KMS-11 (cell line): ENCODE measurements around the gene IPO8.

Experiments
- H2AFZ ChIP-seq: fragments of 200-600 bp; sonication (generic); 2 replicates; pipeline ENCODE4 v1.6.1; 2016; ENCODE audit warnings: antibody characterized with exemption, mixed run types, low read depth
- H3K27ac ChIP-seq: fragments of 200-600 bp; sonication (generic); 2 replicates; pipeline ENCODE4 v1.6.1; 2016; ENCODE audit warnings: mild to moderate bottlenecking, mixed run types
- H3K27me3 ChIP-seq: fragments of 200-600 bp; sonication (generic); 2 replicates; pipeline ENCODE4 v1.6.1; 2017; ENCODE audit warnings: mild to moderate bottlenecking, low read depth, mixed run types, moderate library complexity; ENCODE audit not compliant: insufficient read depth
- H3K36me3 ChIP-seq: fragments of 200-600 bp; sonication (generic); 2 replicates; pipeline ENCODE4 v1.6.1; 2017; ENCODE audit warnings: mild to moderate bottlenecking, mixed run types; ENCODE audit not compliant: insufficient read depth
- H3K4me1 ChIP-seq: fragments of 200-600 bp; sonication (generic); 2 replicates; pipeline ENCODE4 v1.6.1; 2016; ENCODE audit warnings: mild to moderate bottlenecking, low read depth, mixed run types; ENCODE audit not compliant: poor library complexity, severe bottlenecking
- H3K4me2 ChIP-seq: fragments of 200-600 bp; sonication (generic); 2 replicates; pipeline ENCODE4 v1.7.0; 2016; ENCODE audit warnings: mild to moderate bottlenecking, mixed run types
- H3K4me3 ChIP-seq: fragments of 200-600 bp; sonication (generic); IDR thresholded peaks from 2 replicates; pipeline ENCODE4 v1.6.1; 2017; ENCODE audit warnings: low read depth, low read length, mixed read lengths; ENCODE audit not compliant: insufficient read depth
- H3K79me2 ChIP-seq: fragments of 200-600 bp; sonication (generic); 2 replicates; pipeline ENCODE4 v1.6.1; 2016; ENCODE audit warnings: low read depth, mixed run types; ENCODE audit not compliant: insufficient read depth
- H3K9ac ChIP-seq: fragments of 200-600 bp; sonication (generic); 2 replicates; pipeline ENCODE4 v1.6.1; 2016; ENCODE audit warnings: mild to moderate bottlenecking, mixed run types
- H4K20me1 ChIP-seq: fragments of 200-600 bp; sonication (generic); 2 replicates; pipeline ENCODE4 v1.6.1; 2016; ENCODE audit warnings: mild to moderate bottlenecking, mixed run types; ENCODE audit not compliant: insufficient read depth
- TF ChIP-seq, protein P1 (sequence below): fragments of 200-600 bp; sonication (generic); conservative IDR thresholded peaks from 2 replicates; pipeline ENCODE4 v1.6.1; 2017; ENCODE audit warnings: low read depth, mild to moderate bottlenecking, antibody characterized with exemption, low read length, moderate library complexity, mixed read lengths

IPO8 gene

GRCh38 chr12:30701056-30701455, 5.4 kb upstream of the IPO8 start:
- Histone ChIP-seq H3K36me3 (no peaks in the 10 kb centered on the region), H3K9ac (no peak overlapping the region), H4K20me1 (no peaks in the 10 kb centered on the region), H3K27ac (no peak overlapping the region), H3K27me3 (no peaks in the 10 kb centered on the region), H3K4me1 (peaks cover 18% of the 10 kb centered on the region), H3K79me2 (no peaks in the 10 kb centered on the region), H3K4me2 (no peak overlapping the region), H2AFZ (no peak overlapping the region), H3K4me3 (no peak overlapping the region)
- TF ChIP-seq, protein P1, sequence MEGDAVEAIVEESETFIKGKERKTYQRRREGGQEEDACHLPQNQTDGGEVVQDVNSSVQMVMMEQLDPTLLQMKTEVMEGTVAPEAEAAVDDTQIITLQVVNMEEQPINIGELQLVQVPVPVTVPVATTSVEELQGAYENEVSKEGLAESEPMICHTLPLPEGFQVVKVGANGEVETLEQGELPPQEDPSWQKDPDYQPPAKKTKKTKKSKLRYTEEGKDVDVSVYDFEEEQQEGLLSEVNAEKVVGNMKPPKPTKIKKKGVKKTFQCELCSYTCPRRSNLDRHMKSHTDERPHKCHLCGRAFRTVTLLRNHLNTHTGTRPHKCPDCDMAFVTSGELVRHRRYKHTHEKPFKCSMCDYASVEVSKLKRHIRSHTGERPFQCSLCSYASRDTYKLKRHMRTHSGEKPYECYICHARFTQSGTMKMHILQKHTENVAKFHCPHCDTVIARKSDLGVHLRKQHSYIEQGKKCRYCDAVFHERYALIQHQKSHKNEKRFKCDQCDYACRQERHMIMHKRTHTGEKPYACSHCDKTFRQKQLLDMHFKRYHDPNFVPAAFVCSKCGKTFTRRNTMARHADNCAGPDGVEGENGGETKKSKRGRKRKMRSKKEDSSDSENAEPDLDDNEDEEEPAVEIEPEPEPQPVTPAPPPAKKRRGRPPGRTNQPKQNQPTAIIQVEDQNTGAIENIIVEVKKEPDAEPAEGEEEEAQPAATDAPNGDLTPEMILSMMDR, result no peak

- no peak overlapping the region for H3K4me3 ChIP-seq
- H4K20me1 ChIP-seq, result no peaks in the 10 kb centered on the region
- TF ChIP-seq, protein P1, result no peak
- H2AFZ ChIP-seq, result no peak overlapping the region
- H3K79me2 ChIP-seq, result peaks cover 1% of the 10 kb centered on the region; the same call in 1 of the 2 replicates
- no peaks in the 10 kb centered on the region for H3K36me3 ChIP-seq
- no peak overlapping the region for H3K4me2 ChIP-seq
- no peak overlapping the region for H3K9ac ChIP-seq
- peaks cover 18% of the 10 kb centered on the region for H3K4me1 ChIP-seq
- no peak overlapping the region for H3K27ac ChIP-seq
- H3K27me3 ChIP-seq, result no peaks in the 10 kb centered on the region
These were observed 4.7 kb upstream of the IPO8 start for GRCh38 chr12:30700216-30700900.

- Histone ChIP-seq H2AFZ (no peak overlapping the region), H3K79me2 (peaks cover 21% of the 10 kb centered on the region; the same call in 1 of the 2 replicates), H4K20me1 (no peaks in the 10 kb centered on the region), H3K27ac (no peak overlapping the region), H3K4me3 (no peak overlapping the region), H3K27me3 (no peaks in the 10 kb centered on the region), H3K9ac (no peak overlapping the region), H3K4me1 (peaks cover 31% of the 10 kb centered on the region), H3K4me2 (no peak overlapping the region), H3K36me3 (no peaks in the 10 kb centered on the region)
- TF ChIP-seq, protein P1, result no peak
These were observed 2.7 kb upstream of the IPO8 start for GRCh38 chr12:30698346-30698745.

DNA sequence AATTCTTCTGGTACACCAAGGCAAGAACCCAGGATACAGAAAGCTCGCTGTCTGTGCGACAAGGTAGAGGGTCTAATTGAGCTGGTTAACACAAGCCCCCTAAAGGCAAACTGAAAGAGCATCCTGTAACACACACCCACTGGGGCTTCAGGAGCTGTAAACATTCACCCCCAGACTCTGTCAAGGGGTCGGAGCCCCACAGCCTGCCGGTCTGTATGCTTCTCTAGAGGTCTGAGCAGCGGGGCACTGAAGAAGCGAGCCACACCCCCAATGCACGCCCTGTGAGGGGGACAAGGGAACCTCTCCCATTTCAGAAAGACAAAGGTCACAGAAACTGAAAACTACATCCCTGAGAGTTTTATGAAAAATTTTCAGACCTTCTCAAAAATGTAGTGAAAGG, 1.3 kb upstream of the IPO8 start:
- Histone ChIP-seq H4K20me1 (no peaks in the 10 kb centered on the region), H3K9ac (no peak overlapping the region), H3K79me2 (peaks cover 32% of the 10 kb centered on the region), H3K4me3 (no peak overlapping the region), H3K36me3 (no peaks in the 10 kb centered on the region), H3K27me3 (no peaks in the 10 kb centered on the region), H3K27ac (no peak overlapping the region), H3K4me1 (peaks cover 34% of the 10 kb centered on the region), H3K4me2 (peak overlapping the region; percentile 87), H2AFZ (0 out of 2 replicates have a peak overlapping the region, but pooled peaks have one; percentile 3)
- TF ChIP-seq, protein P1, result no peak
